HCT116 (cell line): ENCODE results near the gene PLB1. TPM values are rescaled to one million over a fixed set of nuclear protein-coding genes. Genes with fewer than 3 reads are reported as not detected.

Experiments
- ATAC-seq: fragments of 200-7000 bp; cut with Tn5 transposase; 2 replicates; pipeline ENCODE4 v1.9.1; 2020; ENCODE audit warnings: mild to moderate bottlenecking, moderate library complexity
- BruUV-seq: library from RNA; stranded (reverse); fragments of 400-500 nt; replicated peaks from 2 replicates; lab custom pipeline; 2021; lab: Mats Ljungman, UMichigan
- CTCF ChIA-PET: fragments of 300-600 bp; sonication (Branson Sonifier 250); formaldehyde crosslinking; loops from one replicate; lab custom pipeline; 2021; ENCODE audit warnings: antibody characterized with exemption; lab: Charles Lee
- POLR2A ChIA-PET: fragments of 300-600, 350-600 bp; sonication (Branson Sonifier 250); formaldehyde crosslinking; loops from one replicate; lab custom pipeline; 2021; ENCODE audit warnings: antibody characterized with exemption; lab: Charles Lee
- RAD21 ChIA-PET, 2 experiments: fragments of 300-600 bp; sonication (Branson Sonifier 250); formaldehyde crosslinking; loops; one replicate each; lab custom pipeline; 2023; ENCODE audit warnings: low total read pairs in 2 of 2; ENCODE audit not compliant: uncharacterized antibody in 2 of 2, unreplicated experiment in 2 of 2, low non-redundant PET in 1 of 2; lab: Charles Lee
- DNase-seq: peaks from one replicate; pipeline ENCODE4 v3.0.0-alpha.2; 2010; ENCODE audit warnings: low read depth, low spot score
- H2AFZ ChIP-seq: fragments of 200-600 bp; shearing (Covaris generic), sonication (generic); 2 replicates; pipeline ENCODE4 v1.6.1; 2017; ENCODE audit warnings: low read depth, mixed run types, mixed read lengths, antibody characterized with exemption, low read length; ENCODE audit not compliant: poor library complexity, severe bottlenecking
- H3K27ac ChIP-seq: 2 replicates; pipeline ENCODE4 v1.5.1; 2012; ENCODE audit warnings: low read depth, low read length
- H3K27me3 ChIP-seq: fragments of 200-600 bp; sonication (generic); 2 replicates; pipeline ENCODE4 v1.6.1; 2016; ENCODE audit warnings: mixed run types, low read length, mixed read lengths; ENCODE audit not compliant: insufficient read depth
- H3K36me3 ChIP-seq, 2 experiments: fragments of 200-500 bp in 1 of 2; fragments of 200-600 bp in 1 of 2; sonication (Bioruptor generic) in 1 of 2; sonication (generic) in 1 of 2; 2 replicates each; pipeline versions ENCODE4 v1.5.1 to v1.6.1; 2014 to 2016; ENCODE audit warnings: low read length in 2 of 2, inconsistent platforms in 1 of 2, mixed read lengths in 1 of 2, mixed run types in 1 of 2; ENCODE audit not compliant: insufficient read depth in 2 of 2, control insufficient read depth in 1 of 2
- H3K4me1 ChIP-seq, 2 experiments: fragments of 200-600 bp in 1 of 2; sonication (generic) in 1 of 2; 2 replicates each; pipeline versions ENCODE4 v1.5.1 to v1.6.1; 2012 to 2017; ENCODE audit warnings: low read length in 2 of 2, inconsistent platforms in 1 of 2, mild to moderate bottlenecking in 1 of 2, mixed read lengths in 1 of 2, mixed run types in 1 of 2, moderate library complexity in 1 of 2; ENCODE audit not compliant: insufficient read depth in 2 of 2, control insufficient read depth in 1 of 2
- H3K4me2 ChIP-seq: fragments of 200-600 bp; sonication (generic); 2 replicates; pipeline ENCODE4 v1.6.1; 2017; ENCODE audit warnings: mixed run types, low read length, mixed read lengths
- H3K4me3 ChIP-seq, 2 experiments: fragments of 200-600 bp in 1 of 2; sonication (generic) in 1 of 2; replicated peaks in 1 of 2; 2 replicates each; pipeline ENCODE4 v1.5.1; 2011 to 2016; ENCODE audit warnings: low read length in 2 of 2, control low read depth in 1 of 2, low read depth in 1 of 2, mild to moderate bottlenecking in 1 of 2, mixed read lengths in 1 of 2, mixed run types in 1 of 2
- H3K79me2 ChIP-seq: fragments of 200-600 bp; sonication (generic); 2 replicates; pipeline ENCODE4 v1.6.1; 2017; ENCODE audit warnings: mild to moderate bottlenecking, mixed run types, low read length, moderate library complexity, mixed read lengths; ENCODE audit not compliant: insufficient read depth
- H3K9ac ChIP-seq: fragments of 200-600 bp; sonication (generic); 2 replicates; pipeline ENCODE4 v1.6.1; 2016; ENCODE audit warnings: low read length, mixed read lengths
- H3K9me2 ChIP-seq: fragments of 200-600 bp; sonication (generic), shearing (Covaris generic); 2 replicates; pipeline ENCODE4 v1.6.1; 2017; ENCODE audit warnings: mixed run types, mild to moderate bottlenecking, moderate library complexity; ENCODE audit not compliant: insufficient read depth
- H3K9me3 ChIP-seq, 2 experiments: fragments of 200-500 bp in 1 of 2; fragments of 200-600 bp in 1 of 2; sonication (Bioruptor generic) in 1 of 2; sonication (generic) in 1 of 2; 2 replicates each; pipeline ENCODE4 v1.6.1; 2014 to 2017; ENCODE audit warnings: low read length in 2 of 2, mixed read lengths in 2 of 2, inconsistent platforms in 1 of 2, low read depth in 1 of 2, mild to moderate bottlenecking in 1 of 2, mixed run types in 1 of 2, moderate library complexity in 1 of 2; ENCODE audit not compliant: control insufficient read depth in 1 of 2, insufficient read depth in 1 of 2
- H4K20me1 ChIP-seq: fragments of 200-600 bp; sonication (generic), shearing (Covaris generic); 2 replicates; pipeline ENCODE4 v1.6.1; 2017; ENCODE audit warnings: mixed run types, mild to moderate bottlenecking, moderate library complexity; ENCODE audit not compliant: insufficient read depth
- ATF3 ChIP-seq: IDR thresholded peaks from 2 replicates; pipeline ENCODE4 v1.6.1; 2012
- CBX3 ChIP-seq: IDR thresholded peaks from 2 replicates; pipeline ENCODE4 v1.6.1; 2012; ENCODE audit warnings: low read depth
- CTCF ChIP-seq, 3 experiments: fragments of 200-600 bp in 1 of 3; sonication (generic) in 1 of 3; IDR thresholded peaks in 2 of 3; conservative IDR thresholded peaks in 1 of 3; 2 replicates each; pipeline ENCODE4 v1.5.1; 2012 to 2017; ENCODE audit warnings: low read depth in 2 of 3, low read length in 2 of 3, antibody characterized with exemption in 1 of 3, borderline replicate concordance in 1 of 3, control low read depth in 1 of 3, mild to moderate bottlenecking in 1 of 3, mixed read lengths in 1 of 3, mixed run types in 1 of 3, moderate library complexity in 1 of 3; ENCODE audit not compliant: insufficient read depth in 1 of 3
- ELF1 ChIP-seq: IDR thresholded peaks from 2 replicates; pipeline ENCODE4 v1.6.1; 2012; ENCODE audit warnings: low read depth, borderline replicate concordance
- EZH2 ChIP-seq: fragments of 200-600 bp; sonication (generic); IDR thresholded peaks from 2 replicates; pipeline ENCODE4 v1.6.1; 2017; ENCODE audit warnings: antibody characterized with exemption, mixed run types
- EZH2phosphoT487 ChIP-seq: fragments of 200-600 bp; IDR thresholded peaks from 2 replicates; pipeline ENCODE4 v1.6.1; 2018; ENCODE audit warnings: antibody characterized with exemption, borderline replicate concordance
- JUND ChIP-seq: IDR thresholded peaks from 2 replicates; pipeline ENCODE4 v1.6.1; 2012
- MAX ChIP-seq: IDR thresholded peaks from 2 replicates; pipeline ENCODE4 v1.6.1; 2012
- POLR2A ChIP-seq: IDR thresholded peaks from 2 replicates; pipeline ENCODE4 v1.7.0; 2011; ENCODE audit warnings: borderline replicate concordance; ENCODE audit not compliant: insufficient read depth, insufficient read length; ENCODE audit errors: extremely low read depth
- RAD21 ChIP-seq: IDR thresholded peaks from 2 replicates; pipeline ENCODE4 v1.6.1; 2012; ENCODE audit warnings: low read depth, mild to moderate bottlenecking
- SIN3A ChIP-seq: IDR thresholded peaks from 2 replicates; pipeline ENCODE4 v1.6.1; 2012; ENCODE audit warnings: low read depth
- SP1 ChIP-seq: IDR thresholded peaks from 2 replicates; pipeline ENCODE4 v1.6.1; 2012; ENCODE audit warnings: low read depth
- SRF ChIP-seq: IDR thresholded peaks from 2 replicates; pipeline ENCODE4 v1.6.1; 2012; ENCODE audit warnings: low read depth
- TCF7L2 ChIP-seq: IDR thresholded peaks from 2 replicates; pipeline ENCODE4 v1.7.0; 2011; ENCODE audit warnings: borderline replicate concordance, inconsistent platforms; ENCODE audit not compliant: insufficient read depth, insufficient read length; ENCODE audit errors: extremely low read depth
- ZBTB33 ChIP-seq: IDR thresholded peaks from 2 replicates; pipeline ENCODE4 v1.6.1; 2011; ENCODE audit warnings: mild to moderate bottlenecking, low read length, moderate library complexity; ENCODE audit not compliant: insufficient replicate concordance; ENCODE audit errors: extremely low read depth
- ZFX ChIP-seq: fragments of 450-650 bp; IDR thresholded peaks from 2 replicates; pipeline ENCODE4 v1.6.1; 2017
- ZNF274 ChIP-seq: fragments of 200-500 bp; sonication (Bioruptor generic); IDR thresholded peaks from 2 replicates; pipeline ENCODE4 v1.6.1; 2014; ENCODE audit warnings: mild to moderate bottlenecking, low read depth, low read length, inconsistent platforms
- intact Hi-C: fragments of 100-400 bp; cut with micrococcal nuclease; formaldehyde crosslinking; loops from 2 replicates; pipeline ENCODE4 v1.10.0; 2022
- total RNA-seq: library from RNA; stranded (reverse); gene quantifications from one replicate; pipeline ENCODE4 v1.2.1, GENCODE V29; 2021; ENCODE audit not compliant: unreplicated experiment

PLB1 gene
- total RNA-seq, 1 experiment from 2014 or later, result 0.49 TPM

GRCh38 chr2:28486526-28486925 is 9.3 kb upstream of the PLB1 start:
- Histone ChIP-seq H3K4me3 (no peak overlapping the region), H3K9ac (no peak overlapping the region), H3K36me3 (no peaks in the 10 kb centered on the region), H4K20me1 (no peaks in the 10 kb centered on the region), H3K27ac (no peak overlapping the region), H2AFZ (no peak overlapping the region), H3K27me3 (no peaks in the 10 kb centered on the region), H3K9me3 (no peaks in the 10 kb centered on the region), H3K4me1 (no peaks in the 10 kb centered on the region), H3K4me2 (no peak overlapping the region), H3K79me2 (no peaks in the 10 kb centered on the region), H3K9me2 (no peaks in the 10 kb centered on the region)
- CTCF ChIA-PET, result no interaction called here
- TF ChIP-seq JUND (no peak), ZFX (no peak), POLR2A (no peak), ELF1 (no peak), MAX (no peak), TCF7L2 (no peak), CBX3 (no peak), SRF (no peak), SIN3A (no peak)
- POLR2A ChIA-PET, result no interaction called here
- DNase-seq (no peak), ATAC-seq (no peak)
- BruUV-seq, result no TSS peak
- RAD21 ChIA-PET, result interaction anchor here in 1 of 2 experiments (0.5 kb wide), 1 partner anchor 553 kb away, joined by 3 read pairs; no protein-coding TSS in a partner anchor
- intact Hi-C loops, result no loop called here

- no peaks in the 10 kb centered on the region for H3K79me2 ChIP-seq
- RAD21 ChIA-PET, result no interaction called here
- intact Hi-C loops, result no loop called here
- POLR2A ChIA-PET, result no interaction called here
- no peak overlapping the region for H3K9ac ChIP-seq
- no peaks in the 10 kb centered on the region for H3K36me3 ChIP-seq
- no peak overlapping the region for H3K27ac ChIP-seq
- H2AFZ ChIP-seq, result no peak overlapping the region
- no peaks in the 10 kb centered on the region for H4K20me1 ChIP-seq
- DNase-seq (no peak), ATAC-seq (no peak)
- no TSS peak for BruUV-seq
- H3K9me2 ChIP-seq, result no peaks in the 10 kb centered on the region
- no peaks in the 10 kb centered on the region for H3K9me3 ChIP-seq
- H3K4me3 ChIP-seq, result no peak overlapping the region
- CTCF ChIA-PET, result no interaction called here
- no peaks in the 10 kb centered on the region for H3K4me1 ChIP-seq
- H3K4me2 ChIP-seq, result no peak overlapping the region
- H3K27me3 ChIP-seq, result no peaks in the 10 kb centered on the region
- no peak for TF ChIP-seq SP1
- no peak for TF ChIP-seq CBX3
- no peak for TF ChIP-seq ATF3
- no peak for TF ChIP-seq ELF1
- TF ChIP-seq EZH2, result no peak
- no peak for TF ChIP-seq SIN3A
- no peak for TF ChIP-seq JUND
- no peak for TF ChIP-seq CTCF (IDR thresholded peaks at IDR 0.05 in 2 of 3, conservative IDR thresholded peaks at IDR 0.05 in 1 of 3; ENCODE audit: borderline replicate concordance in 1 of 3, insufficient read depth in 1 of 3, low read depth in 2 of 3, low read length in 2 of 3)
- no peak for TF ChIP-seq MAX
- TF ChIP-seq SRF, result no peak
- TF ChIP-seq ZNF274, result no peak
- TF ChIP-seq EZH2phosphoT487, result no peak
- TF ChIP-seq ZBTB33, result no peak
- TF ChIP-seq POLR2A, result no peak
- TF ChIP-seq RAD21, result no peak
Measured at GRCh38 chr2:28487258-28487657, 8.6 kb upstream of the PLB1 start.
